ENCODE measurements around the gene ABHD17C. TPM values are rescaled to one million over a fixed set of nuclear protein-coding genes. Genes with fewer than 3 reads are reported as not detected.

The ABHD17C gene
- polyA plus RNA-seq, 1 experiment, result 30.8 TPM

DNA sequence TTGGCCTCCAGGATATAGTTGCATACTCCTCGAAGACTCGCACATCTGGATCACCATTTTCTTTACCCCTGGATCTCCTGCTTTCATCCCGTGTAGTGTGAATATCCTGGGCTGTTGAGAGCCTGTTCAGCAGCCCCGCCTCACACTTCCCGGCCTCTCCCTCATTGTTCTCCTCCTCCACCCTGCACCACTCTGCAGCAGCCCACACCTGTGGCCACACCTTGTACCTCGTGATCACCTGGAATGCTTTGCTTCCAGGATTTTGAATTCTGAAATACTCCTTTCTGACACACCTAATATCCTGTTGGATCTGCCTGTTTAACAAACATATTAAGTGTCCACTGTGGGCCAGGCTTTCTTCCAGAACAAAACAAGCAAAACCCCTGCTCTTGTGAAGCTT lies 14.4 kb downstream of the ABHD17C start:
- ChIA-PET CTCF (no interaction called here), POLR2A (no interaction called here)
- no peak overlapping the region for H3K4me3 ChIP-seq (ENCODE audit: low read depth, low read length)
- DNase-seq (ENCODE audit: low read depth, low spot score), result no peak
- H3K27ac ChIP-seq (ENCODE audit: low read depth, low read length), result no peak overlapping the region
- no peaks in the 10 kb centered on the region for H3K9me3 ChIP-seq (ENCODE audit: control insufficient read depth, insufficient read depth, low read length)
- no peaks in the 10 kb centered on the region for H3K27me3 ChIP-seq (ENCODE audit: control insufficient read depth, insufficient read depth, low read length)
- TF ChIP-seq, protein P1, sequence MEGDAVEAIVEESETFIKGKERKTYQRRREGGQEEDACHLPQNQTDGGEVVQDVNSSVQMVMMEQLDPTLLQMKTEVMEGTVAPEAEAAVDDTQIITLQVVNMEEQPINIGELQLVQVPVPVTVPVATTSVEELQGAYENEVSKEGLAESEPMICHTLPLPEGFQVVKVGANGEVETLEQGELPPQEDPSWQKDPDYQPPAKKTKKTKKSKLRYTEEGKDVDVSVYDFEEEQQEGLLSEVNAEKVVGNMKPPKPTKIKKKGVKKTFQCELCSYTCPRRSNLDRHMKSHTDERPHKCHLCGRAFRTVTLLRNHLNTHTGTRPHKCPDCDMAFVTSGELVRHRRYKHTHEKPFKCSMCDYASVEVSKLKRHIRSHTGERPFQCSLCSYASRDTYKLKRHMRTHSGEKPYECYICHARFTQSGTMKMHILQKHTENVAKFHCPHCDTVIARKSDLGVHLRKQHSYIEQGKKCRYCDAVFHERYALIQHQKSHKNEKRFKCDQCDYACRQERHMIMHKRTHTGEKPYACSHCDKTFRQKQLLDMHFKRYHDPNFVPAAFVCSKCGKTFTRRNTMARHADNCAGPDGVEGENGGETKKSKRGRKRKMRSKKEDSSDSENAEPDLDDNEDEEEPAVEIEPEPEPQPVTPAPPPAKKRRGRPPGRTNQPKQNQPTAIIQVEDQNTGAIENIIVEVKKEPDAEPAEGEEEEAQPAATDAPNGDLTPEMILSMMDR (IDR thresholded peaks at IDR 0.05; ENCODE audit: low read depth, low read length), result no peak

DNA sequence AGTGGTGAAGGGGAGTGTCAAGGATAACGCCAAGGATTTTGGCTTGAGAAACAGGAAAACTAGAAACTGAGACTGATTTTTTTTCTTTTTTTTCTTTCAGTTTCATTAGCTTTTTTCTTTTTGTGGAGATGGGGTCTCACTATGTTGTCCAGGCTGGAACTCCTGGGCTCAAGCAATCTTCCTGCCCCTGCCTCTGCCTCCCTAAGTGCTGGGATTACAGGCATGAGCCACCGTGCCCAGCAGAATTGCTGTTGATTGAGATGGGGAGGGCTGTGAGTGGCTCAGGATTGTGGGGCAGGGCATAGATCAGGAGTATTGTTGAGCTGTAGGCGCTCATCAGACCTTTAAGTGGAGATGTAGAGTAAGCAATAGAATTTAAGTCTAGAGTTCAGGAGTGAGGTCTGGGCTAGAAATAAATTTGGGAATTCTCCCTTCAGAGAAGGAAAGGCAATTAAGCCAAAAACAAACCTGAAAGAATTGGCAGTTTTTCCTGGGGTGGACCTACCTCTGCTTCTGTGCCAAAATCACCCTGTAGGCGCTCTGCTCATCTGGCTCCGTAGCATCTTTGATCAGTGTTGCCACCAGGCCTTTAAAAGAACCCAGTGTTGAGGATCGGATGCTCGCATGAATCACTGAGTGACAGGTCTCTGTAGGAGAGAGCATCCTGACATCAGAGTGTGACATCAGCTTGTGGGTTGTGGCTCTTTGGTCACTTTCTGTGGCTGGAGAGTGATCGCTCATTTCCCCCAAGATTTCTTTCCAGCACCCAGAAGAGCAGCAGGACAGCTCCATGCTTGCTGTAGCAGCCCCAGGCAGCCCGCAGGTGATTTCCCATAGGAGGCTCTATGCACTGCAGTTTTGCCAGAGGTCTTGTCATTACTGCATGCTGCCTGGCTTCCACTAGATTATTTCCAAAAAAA lies 15.8 kb downstream of the ABHD17C start:
- Histone ChIP-seq H3K27ac (ENCODE audit: low read depth, low read length) (no peak overlapping the region), H3K4me3 (ENCODE audit: low read depth, low read length) (no peak overlapping the region), H3K9me3 (ENCODE audit: control insufficient read depth, insufficient read depth, low read length) (no peaks in the 10 kb centered on the region), H3K27me3 (ENCODE audit: control insufficient read depth, insufficient read depth, low read length) (no peaks in the 10 kb centered on the region)
- no peak for DNase-seq (ENCODE audit: low read depth, low spot score)
- ChIA-PET CTCF (no interaction called here), POLR2A (interaction anchor here (1.1 kb wide), 1 partner anchor 16 kb away, joined by 3 read pairs; the partner anchor contains the start of gene ABHD17C)
- TF ChIP-seq, protein P1 (IDR thresholded peaks at IDR 0.05; ENCODE audit: low read depth, low read length), result no peak

DNA sequence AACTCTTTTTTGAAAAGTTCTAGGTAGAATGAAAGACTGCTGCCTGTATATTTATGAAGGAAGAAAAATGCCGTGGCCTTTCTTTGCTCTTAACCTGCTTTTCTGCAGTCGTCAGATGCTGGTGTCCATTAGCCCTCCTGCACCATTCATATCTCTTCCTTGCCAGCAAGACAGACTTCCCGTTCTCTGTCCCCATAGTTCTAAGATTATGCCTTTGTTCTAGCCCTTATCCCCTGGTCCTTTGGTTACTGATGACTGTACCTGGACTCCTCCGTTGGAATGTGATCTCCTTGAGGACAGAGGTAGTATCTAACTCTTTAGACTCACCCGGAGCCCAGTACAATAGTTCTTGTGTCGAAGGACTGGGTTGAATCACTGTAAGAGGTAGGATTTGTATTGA lies 16.8 kb downstream of the ABHD17C start:
- no peak for DNase-seq (ENCODE audit: low read depth, low spot score)
- TF ChIP-seq, protein P1 (IDR thresholded peaks at IDR 0.05; ENCODE audit: low read depth, low read length), result no peak
- CTCF ChIA-PET, result interaction anchor here (1.5 to 1.6 kb wide), 2 partner anchors 67 to 144 kb away, joined by 6 to 7 read pairs; partner anchors contain the start of gene CEMIP
- H3K4me3 ChIP-seq (ENCODE audit: low read depth, low read length), result no peak overlapping the region
- POLR2A ChIA-PET, result interaction anchor here (1.1 kb wide), 1 partner anchor 17 kb away, joined by 3 read pairs; the partner anchor contains the start of gene ABHD17C
- no peaks in the 10 kb centered on the region for H3K9me3 ChIP-seq (ENCODE audit: control insufficient read depth, insufficient read depth, low read length)
- H3K27ac ChIP-seq (ENCODE audit: low read depth, low read length), result no peak overlapping the region
- no peaks in the 10 kb centered on the region for H3K27me3 ChIP-seq (ENCODE audit: control insufficient read depth, insufficient read depth, low read length)

DNA sequence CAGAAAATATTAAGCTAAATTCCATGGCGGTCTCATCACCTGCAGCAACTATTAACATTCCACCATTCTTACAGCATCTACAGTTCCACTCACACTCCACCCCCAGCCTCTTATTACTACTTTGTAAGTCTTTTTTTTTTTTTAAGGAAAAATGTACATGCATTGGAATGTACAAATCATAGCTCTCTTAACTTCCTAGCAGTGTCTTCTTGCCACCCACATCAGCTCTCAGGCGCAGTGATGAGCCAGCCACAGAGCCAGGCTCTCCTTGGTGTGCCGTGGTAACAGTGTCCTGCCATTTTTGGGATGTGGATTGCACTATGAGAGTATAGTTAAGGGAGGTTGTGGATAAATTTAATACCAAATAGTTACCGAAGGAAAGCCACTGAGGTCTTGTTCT lies 17.8 kb downstream of the ABHD17C start:
- DNase-seq (ENCODE audit: low read depth, low spot score), result no peak
- Histone ChIP-seq H3K4me3 (ENCODE audit: low read depth, low read length) (no peak overlapping the region), H3K9me3 (ENCODE audit: control insufficient read depth, insufficient read depth, low read length) (no peaks in the 10 kb centered on the region), H3K27me3 (ENCODE audit: control insufficient read depth, insufficient read depth, low read length) (no peaks in the 10 kb centered on the region), H3K27ac (ENCODE audit: low read depth, low read length) (no peak overlapping the region)
- ChIA-PET POLR2A (no interaction called here), CTCF (interaction anchor here (1.2 to 1.6 kb wide), 3 partner anchors 17 to 145 kb away, joined by 4 to 7 read pairs (median 6); partner anchors contain the start of gene CEMIP)
- TF ChIP-seq, protein P1 (IDR thresholded peaks at IDR 0.05; ENCODE audit: low read depth, low read length), result no peak

DNA sequence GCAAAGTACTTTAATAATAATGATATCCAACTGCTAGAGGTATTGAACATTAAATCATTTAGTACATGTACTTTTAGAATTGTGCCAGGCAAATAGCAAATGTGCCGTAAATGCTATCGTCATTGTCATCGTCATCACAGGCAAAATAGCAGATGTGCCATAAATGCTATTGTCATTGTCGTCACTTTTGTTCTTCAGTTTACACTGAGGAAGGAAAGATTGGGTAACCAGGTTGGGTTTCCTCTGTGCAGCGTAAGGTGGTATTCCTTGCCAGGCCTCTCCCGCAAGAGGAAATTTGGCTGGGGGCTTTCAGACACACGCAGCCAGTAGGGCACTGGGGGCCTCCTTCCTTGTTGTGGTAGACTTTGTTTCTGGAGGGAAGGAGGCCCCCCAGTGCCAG lies 26.4 kb downstream of the ABHD17C start:
- ChIA-PET POLR2A (no interaction called here), CTCF (no interaction called here)
- H3K9me3 ChIP-seq (ENCODE audit: control insufficient read depth, insufficient read depth, low read length), result no peaks in the 10 kb centered on the region; the same call in 1 of the 2 replicates
- TF ChIP-seq, protein P1 (IDR thresholded peaks at IDR 0.05; ENCODE audit: low read depth, low read length), result no peak
- no peak overlapping the region for H3K27ac ChIP-seq (ENCODE audit: low read depth, low read length)
- H3K27me3 ChIP-seq (ENCODE audit: control insufficient read depth, insufficient read depth, low read length), result no peaks in the 10 kb centered on the region
- no peak for DNase-seq (ENCODE audit: low read depth, low spot score)
- H3K4me3 ChIP-seq (ENCODE audit: low read depth, low read length), result no peak overlapping the region

Data from AG04450 (cell line).